NCI-H1417 treated with DMSO at 0.1 percent for 48 hours (cell line): ENCODE measurements around the gene HSPA12B.
"Not testable (repeated sequence)": the region's sequence is repeated elsewhere in the genome, so short reads cannot be mapped to it uniquely, and the experiment has no call there.

ENCODE experiments used
- DNase-seq: peaks from one replicate; lab custom pipeline; 2025; lab: John Stamatoyannopoulos, UW

HSPA12B gene

GRCh38 chr20:3787324-3788014 lies 55.0 kb downstream of the HSPA12B start:
- no peak for DNase-seq

DNA sequence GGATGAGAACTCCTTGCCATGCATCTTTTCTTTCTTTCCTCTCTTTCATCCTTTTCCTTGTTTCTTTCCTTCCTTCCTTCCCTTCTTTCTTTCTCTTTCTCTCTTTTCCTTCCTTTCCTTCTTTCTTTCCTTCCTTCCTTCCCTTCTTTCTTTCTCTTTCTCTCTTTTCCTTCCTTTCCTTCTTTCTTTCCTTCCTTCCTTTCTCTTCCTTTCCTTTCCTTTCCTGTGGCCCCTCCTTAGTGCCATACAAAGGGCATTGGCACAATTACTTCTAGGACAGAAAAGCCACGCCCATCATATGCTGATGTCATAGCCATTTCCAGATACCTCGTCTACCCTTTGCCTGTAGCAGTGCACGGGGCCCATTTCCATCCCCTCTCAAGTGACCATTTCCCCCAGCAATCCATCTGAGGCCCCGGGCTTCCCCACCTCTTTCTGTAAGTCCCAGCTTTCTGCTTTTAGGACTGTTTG lies 56.2 kb downstream of the HSPA12B start:
- DNase-seq, result no peak

- DNase-seq, result not testable (repeated sequence)
These were observed 56.7 kb downstream of the HSPA12B start for GRCh38 chr20:3789201-3789600.

GRCh38 chr20:3794168-3794567 lies 61.7 kb downstream of the HSPA12B start:
- DNase-seq, result not testable (repeated sequence)

DNA sequence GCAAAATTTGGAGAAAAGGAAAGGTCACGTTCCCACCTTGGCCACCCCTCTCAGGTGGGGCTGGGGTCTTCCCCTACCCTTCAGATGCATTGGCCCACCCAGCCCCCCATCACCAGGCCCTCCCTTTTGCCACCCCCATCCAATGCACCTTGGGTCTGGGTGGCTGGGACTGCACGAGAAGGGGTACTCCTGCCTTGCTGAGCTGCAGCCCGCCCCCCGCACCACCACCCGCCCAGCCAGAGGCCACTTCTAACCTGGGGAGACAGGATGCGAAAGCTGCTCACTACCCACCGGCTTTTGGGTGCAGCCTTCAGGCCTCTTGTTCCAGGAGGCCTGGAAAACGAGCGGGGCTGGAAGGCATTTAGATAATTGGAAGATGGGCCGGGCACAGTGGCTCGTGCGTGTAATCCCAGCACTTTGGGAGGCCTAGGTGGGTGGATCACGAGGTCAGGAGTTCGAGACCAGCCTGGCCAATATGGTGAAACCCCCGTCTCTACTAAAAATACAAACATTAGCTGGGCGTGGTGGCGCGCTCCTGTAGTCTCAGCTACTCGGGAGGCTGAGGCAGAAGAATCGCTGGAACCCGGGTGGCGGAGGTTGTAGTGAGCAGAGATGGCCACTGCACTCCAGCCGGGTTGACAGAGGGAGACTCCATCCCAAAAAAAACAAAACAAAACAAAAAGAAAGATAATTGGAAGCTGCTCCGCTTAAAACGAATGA lies 62.4 kb downstream of the HSPA12B start:
- DNase-seq, result no peak

DNA sequence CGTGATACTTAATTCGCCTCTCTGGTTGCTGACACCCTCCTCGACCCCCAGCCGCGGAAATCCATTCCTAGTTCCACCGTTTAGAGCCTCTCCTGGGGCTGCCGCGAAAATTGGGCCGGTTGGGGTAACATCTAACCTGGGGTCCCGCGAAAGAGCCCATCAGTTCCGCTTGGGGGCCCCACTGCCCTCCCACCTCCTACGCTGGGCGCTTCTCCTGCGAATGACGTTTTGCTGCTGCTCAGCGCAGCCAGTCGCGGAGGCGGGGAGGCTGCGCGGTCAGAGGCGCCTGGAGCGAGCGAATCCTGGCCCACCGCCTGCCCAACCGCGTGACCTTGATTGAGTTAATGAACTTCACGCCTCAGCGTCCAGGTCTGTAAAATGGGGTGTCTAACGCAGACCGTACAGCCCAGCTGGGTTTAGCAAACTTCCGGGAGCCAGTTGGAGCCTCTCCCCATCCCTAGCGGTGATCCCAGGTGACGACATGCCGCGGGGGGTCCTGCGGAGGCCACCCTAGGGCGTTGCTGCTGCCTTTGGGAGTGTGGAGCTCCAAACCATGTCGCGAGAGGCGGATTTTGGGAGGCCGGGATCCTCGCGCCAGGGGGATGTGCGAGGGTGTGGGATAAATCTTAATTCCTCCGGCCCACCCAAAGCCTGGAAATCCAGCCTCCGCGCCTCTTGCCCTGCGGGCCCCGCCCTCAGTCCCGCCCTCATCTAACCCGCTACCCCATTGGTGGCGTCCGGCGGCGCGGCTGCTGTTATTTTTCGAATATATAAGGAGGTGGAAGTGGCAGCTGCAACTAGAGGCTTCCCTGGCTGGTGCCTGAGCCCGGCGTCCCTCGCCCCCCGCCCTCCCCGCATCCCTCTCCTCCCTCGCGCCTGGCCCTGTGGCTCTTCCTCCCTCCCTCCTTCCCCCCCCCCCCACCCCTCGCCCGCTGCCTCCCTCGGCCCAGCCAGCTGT lies 63.3 kb downstream of the HSPA12B start, which contains the start of gene CDC25B:
Gene CDC25B, plus strand, starts transcription at position 800 of the 958 bp plus-strand sequence. CDS start 222 bp downstream, outside the sequence.
- peak; percentile 82 for DNase-seq

GRCh38 chr20:3796477-3797225 lies 64.2 kb downstream of the HSPA12B start:
- no peak for DNase-seq

GRCh38 chr20:3797226-3797545 lies 64.7 kb downstream of the HSPA12B start:
- no peak for DNase-seq

- no peak for DNase-seq
These were observed 65.3 kb downstream of the HSPA12B start for GRCh38 chr20:3797592-3798372.

- no peak for DNase-seq
These were observed 65.9 kb downstream of the HSPA12B start for GRCh38 chr20:3798373-3798768.

- DNase-seq, result no peak
These were observed 66.4 kb downstream of the HSPA12B start for GRCh38 chr20:3798908-3799248.

- no peak for DNase-seq
These were observed 67.9 kb downstream of the HSPA12B start for GRCh38 chr20:3800256-3800877.

DNA sequence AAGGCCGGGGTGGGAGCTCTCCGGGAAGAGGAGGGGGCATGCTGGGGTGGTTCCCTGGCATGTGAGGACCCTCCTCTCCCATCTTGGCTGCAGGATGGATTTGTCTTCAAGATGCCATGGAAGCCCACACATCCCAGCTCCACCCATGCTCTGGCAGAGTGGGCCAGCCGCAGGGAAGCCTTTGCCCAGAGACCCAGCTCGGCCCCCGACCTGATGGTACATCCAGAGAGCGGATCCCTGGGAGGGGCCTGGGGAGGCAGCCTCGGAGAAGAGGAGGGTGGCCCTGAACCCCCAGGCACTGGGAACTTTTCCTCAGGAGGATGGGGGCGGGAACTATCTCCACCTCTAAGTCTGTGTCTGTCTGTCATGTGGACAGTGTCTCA lies 68.4 kb downstream of the HSPA12B start:
- no peak for DNase-seq

GRCh38 chr20:3801299-3801698 lies 68.8 kb downstream of the HSPA12B start:
- no peak for DNase-seq

DNA sequence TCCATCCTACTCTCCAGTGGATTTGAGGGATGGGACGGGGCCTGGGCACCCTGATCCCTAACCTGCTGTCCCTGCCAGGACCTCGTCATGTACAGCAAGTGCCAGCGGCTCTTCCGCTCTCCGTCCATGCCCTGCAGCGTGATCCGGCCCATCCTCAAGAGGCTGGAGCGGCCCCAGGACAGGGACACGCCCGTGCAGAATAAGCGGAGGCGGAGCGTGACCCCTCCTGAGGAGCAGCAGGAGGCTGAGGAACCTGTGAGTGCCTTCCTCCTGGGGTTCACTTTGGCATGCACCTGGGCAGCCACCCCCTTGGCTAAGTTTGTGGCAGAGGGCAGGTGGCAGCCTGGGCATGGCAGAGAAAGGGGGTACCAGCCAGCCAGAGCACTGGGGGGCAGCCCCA lies 69.4 kb downstream of the HSPA12B start:
- no peak for DNase-seq
